Liver (tissue), 9 donors: ENCODE results near the gene CCR6. TPM values are rescaled to one million over a fixed set of nuclear protein-coding genes. Genes with fewer than 3 reads are reported as not detected.

ENCODE experiments used
- DNase-seq: peaks from one replicate; pipeline ENCODE4 v3.0.0-alpha.2; 2017; ENCODE audit warnings: low spot score
- H3K27ac ChIP-seq, 2 donors: one replicate each; pipeline ENCODE4 v1.7.0; 2013; ENCODE audit warnings: inconsistent platforms in 2 of 2, low read length in 2 of 2, control low read depth in 1 of 2, low read depth in 1 of 2, mild to moderate bottlenecking in 1 of 2
- H3K27me3 ChIP-seq, 4 donors: one replicate each; pipeline versions ENCODE4 v1.6.1 to v1.7.0; 2013; ENCODE audit warnings: low read length in 3 of 4, inconsistent platforms in 1 of 4, mild to moderate bottlenecking in 1 of 4, moderate library complexity in 1 of 4; ENCODE audit not compliant: control insufficient read depth in 4 of 4, insufficient read depth in 4 of 4
- H3K36me3 ChIP-seq, 4 donors: one replicate each; pipeline versions ENCODE4 v1.6.1 to v1.7.0; 2013; ENCODE audit warnings: low read length in 3 of 4, mild to moderate bottlenecking in 3 of 4, low read depth in 1 of 4, moderate library complexity in 1 of 4; ENCODE audit not compliant: control insufficient read depth in 4 of 4, insufficient read depth in 3 of 4
- H3K4me1 ChIP-seq, 4 donors: one replicate each; pipeline versions ENCODE4 v1.6.1 to v1.7.0; 2013; ENCODE audit warnings: low read length in 3 of 4, mild to moderate bottlenecking in 3 of 4, moderate library complexity in 1 of 4; ENCODE audit not compliant: control insufficient read depth in 4 of 4, insufficient read depth in 4 of 4
- H3K4me3 ChIP-seq, 3 donors: one replicate each; pipeline versions ENCODE4 v1.6.1 to v1.7.0; 2013; ENCODE audit warnings: low read length in 3 of 3, control low read depth in 1 of 3, low read depth in 1 of 3, mild to moderate bottlenecking in 1 of 3
- H3K9ac ChIP-seq, 2 donors: one replicate each; pipeline ENCODE4 v1.7.0; 2013; ENCODE audit warnings: low read length in 2 of 2, mild to moderate bottlenecking in 2 of 2, moderate library complexity in 2 of 2, control low read depth in 1 of 2, low read depth in 1 of 2
- H3K9me3 ChIP-seq, 4 donors: one replicate each; pipeline versions ENCODE4 v1.6.1 to v1.7.0; 2013; ENCODE audit warnings: low read length in 3 of 4; ENCODE audit not compliant: control insufficient read depth in 4 of 4
- ATF3 ChIP-seq: IDR thresholded peaks from 2 replicates; pipeline ENCODE4 v1.6.1; 2016; ENCODE audit warnings: antibody characterized with exemption
- CTCF ChIP-seq: fragments of 150-350 bp; IDR thresholded peaks from 2 replicates; pipeline ENCODE4 v1.5.1; 2017; ENCODE audit warnings: improper control_type of control experiment, low read depth, low read length; ENCODE audit not compliant: missing input control
- EGR1 ChIP-seq, 2 donors: IDR thresholded peaks; 2 replicates each; pipeline ENCODE4 v1.6.1; 2016 to 2018; ENCODE audit warnings: antibody characterized with exemption in 2 of 2, low read depth in 2 of 2
- FOXA1 ChIP-seq: IDR thresholded peaks from 2 replicates; pipeline ENCODE4 v1.6.1; 2016; ENCODE audit warnings: antibody characterized with exemption
- FOXA2 ChIP-seq: IDR thresholded peaks from 2 replicates; pipeline ENCODE4 v1.6.1; 2016; ENCODE audit warnings: antibody characterized with exemption
- GABPA ChIP-seq, 2 donors: IDR thresholded peaks in 1 of 2; conservative IDR thresholded peaks in 1 of 2; 2 replicates each; pipeline ENCODE4 v1.6.1; 2016; ENCODE audit warnings: antibody characterized with exemption in 2 of 2, mild to moderate bottlenecking in 1 of 2, moderate library complexity in 1 of 2
- HNF4A ChIP-seq, 2 donors: conservative IDR thresholded peaks; 2 replicates each; pipeline ENCODE4 v1.6.1; 2016; ENCODE audit warnings: antibody characterized with exemption in 2 of 2, mild to moderate bottlenecking in 2 of 2
- HNF4G ChIP-seq: IDR thresholded peaks from 2 replicates; pipeline ENCODE4 v1.6.1; 2016; ENCODE audit warnings: antibody characterized with exemption
- JUND ChIP-seq, 2 donors: IDR thresholded peaks; 2 replicates each; pipeline ENCODE4 v1.6.1; 2016; ENCODE audit warnings: antibody characterized with exemption in 2 of 2
- NR2F2 ChIP-seq: IDR thresholded peaks from 2 replicates; pipeline ENCODE4 v1.6.1; 2016; ENCODE audit warnings: antibody characterized with exemption
- RAD21 ChIP-seq, 2 donors: IDR thresholded peaks; 2 replicates each; pipeline ENCODE4 v1.6.1; 2016; ENCODE audit warnings: antibody characterized with exemption in 2 of 2, mild to moderate bottlenecking in 2 of 2
- RXRA ChIP-seq, 2 donors: IDR thresholded peaks; 2 replicates each; pipeline ENCODE4 v1.6.1; 2017 to 2018; ENCODE audit warnings: antibody characterized with exemption in 2 of 2, mild to moderate bottlenecking in 1 of 2
- SP1 ChIP-seq: IDR thresholded peaks from 2 replicates; pipeline ENCODE4 v1.6.1; 2018; ENCODE audit warnings: antibody characterized with exemption, mild to moderate bottlenecking
- TAF1 ChIP-seq: conservative IDR thresholded peaks from 2 replicates; pipeline ENCODE4 v1.6.1; 2016; ENCODE audit warnings: antibody characterized with exemption, mild to moderate bottlenecking
- YY1 ChIP-seq: IDR thresholded peaks from 2 replicates; pipeline ENCODE4 v1.6.1; 2016; ENCODE audit warnings: antibody characterized with exemption, mild to moderate bottlenecking
- ZBTB33 ChIP-seq: IDR thresholded peaks from 2 replicates; pipeline ENCODE4 v1.6.1; 2016; ENCODE audit warnings: antibody characterized with exemption
- WGBS: extraction: QIAGEN DNeasy Blood & Tissue Kit; methylation state at CpG from one replicate; pipeline ENCODE4 v1.1.7; 2013; 5-methylcytosine and 5-hydroxymethylcytosine counted together
- polyA plus RNA-seq, 2 donors: library from polyadenylated mRNA; stranded (reverse) in 1 of 2; unstranded in 1 of 2; fragments of 200-250 nt in 1 of 2; fragments of >200 nt in 1 of 2; fragmentation: Nextera tagmentation in 1 of 2; extraction: Ambion mirVana in 1 of 2; gene quantifications; one replicate each; pipeline versions ENCODE4 v1.2.1 to v1.2.3, GENCODE V29; 2013 to 2015
- total RNA-seq, 2 donors: library from RNA; depleted of rRNA; stranded (reverse); fragments of >200 nt; gene quantifications; one replicate each; pipeline ENCODE4 v1.2.3, GENCODE V29; 2014
- donor health status: healthy.
- donor health status: healthy.
- donor health status: healthy.
- donor health status: healthy.
- donor health status: healthy.

CCR6 gene
- total and polyA plus RNA-seq, 4 donors = 0.02 to 8.4 TPM; not detected in 2

- no peak for TF ChIP-seq ATF3
Observed at GRCh38 chr6:167111597-167111996, 11.3 kb upstream of the CCR6 start (continued).

GRCh38 chr6:167112421-167112820, 10.5 kb upstream of the CCR6 start:
- H3K4me1 ChIP-seq = no peaks in the 10 kb centered on the region
- WGBS = 90% methylated on average over 8 of the region's 8 CpGs
- H3K9me3 ChIP-seq = no peaks in the 10 kb centered on the region
- H3K36me3 ChIP-seq = no peaks in the 10 kb centered on the region
- H3K27ac ChIP-seq = no peak overlapping the region
- TF ChIP-seq SP1 (no peak), RAD21 (IDR thresholded peaks at IDR 0.05) (no peak), JUND (IDR thresholded peaks at IDR 0.05) (no peak), GABPA (IDR thresholded peaks at IDR 0.05 in 1 of 2, conservative IDR thresholded peaks at IDR 0.05 in 1 of 2) (no peak), FOXA1 (no peak), ATF3 (no peak), RXRA (IDR thresholded peaks at IDR 0.05) (no peak), YY1 (no peak)
- no peaks in the 10 kb centered on the region for H3K27me3 ChIP-seq
- H3K9ac ChIP-seq = no peak overlapping the region
- no peak overlapping the region for H3K4me3 ChIP-seq
- no peak for DNase-seq

- no peaks in the 10 kb centered on the region for H3K27me3 ChIP-seq
- no peak for TF ChIP-seq SP1
- TF ChIP-seq RXRA (IDR thresholded peaks at IDR 0.05) = no peak
- no peak for TF ChIP-seq NR2F2
- no peak for TF ChIP-seq YY1
- no peak for TF ChIP-seq ZBTB33
- no peak for TF ChIP-seq FOXA2
- TF ChIP-seq HNF4A (conservative IDR thresholded peaks at IDR 0.05) = no peak
- TF ChIP-seq ATF3 = no peak
- no peak for TF ChIP-seq TAF1
- no peak for TF ChIP-seq JUND (IDR thresholded peaks at IDR 0.05)
- no peak for TF ChIP-seq CTCF
- no peak for TF ChIP-seq HNF4G
- TF ChIP-seq EGR1 (IDR thresholded peaks at IDR 0.05; ENCODE audit: low read depth in 2 of 2) = no peak
- no peak for TF ChIP-seq RAD21 (IDR thresholded peaks at IDR 0.05)
- H3K9ac ChIP-seq = no peak overlapping the region
- H3K4me3 ChIP-seq = no peak overlapping the region
- no peaks in the 10 kb centered on the region for H3K36me3 ChIP-seq
- DNase-seq = no peak
- no peaks in the 10 kb centered on the region for H3K9me3 ChIP-seq
- 79% methylated on average over 8 of the region's 8 CpGs for WGBS
- H3K27ac ChIP-seq = no peak overlapping the region
- no peaks in the 10 kb centered on the region for H3K4me1 ChIP-seq
Observed at GRCh38 chr6:167113047-167113754, 9.7 kb upstream of the CCR6 start.
